H1 (cell line): ENCODE measurements around the gene APMAP. TPM values are rescaled to one million over a fixed set of nuclear protein-coding genes. Genes with fewer than 3 reads are reported as not detected.

Source experiments
- CTCF ChIA-PET: fragments of 300-600 bp; sonication (Branson Sonifier 250); formaldehyde crosslinking; loops from one replicate; lab custom pipeline; 2021; ENCODE audit not compliant: partially characterized antibody; lab: Charles Lee
- POLR2A ChIA-PET: fragments of 300-600 bp; sonication (Branson Sonifier 250); formaldehyde crosslinking; loops from one replicate; lab custom pipeline; 2021; ENCODE audit warnings: inconsistent platforms; ENCODE audit not compliant: partially characterized antibody; lab: Charles Lee
- DNase-seq, 2 experiments: peaks; one replicate each; pipeline versions ENCODE4 v3.0.0 to v3.0.0-alpha.2; 2010 to 2022; ENCODE audit warnings: low spot score in 2 of 2, low read depth in 1 of 2, mixed read lengths in 1 of 2
- FAIRE-seq: peaks from 2 replicates; lab custom pipeline; 2011; peaks lifted over from hg19 to GRCh38; lab: Jason Lieb, UNC
- H2AFZ ChIP-seq: 2 replicates; pipeline ENCODE4 v1.8.1; 2012; ENCODE audit warnings: low read length, inconsistent platforms
- H2AK5ac ChIP-seq: 2 replicates; pipeline ENCODE4 v1.6.1; 2013; ENCODE audit warnings: low read depth, low read length
- H2BK120ac ChIP-seq: replicated peaks from 2 replicates; pipeline ENCODE3; 2013; ENCODE audit warnings: low read depth, low read length, inconsistent platforms
- H2BK12ac ChIP-seq: 2 replicates; pipeline ENCODE4 v1.6.1; 2013; ENCODE audit warnings: low read depth, low read length
- H2BK15ac ChIP-seq: 2 replicates; pipeline ENCODE4 v1.6.1; 2013; ENCODE audit warnings: low read length
- H2BK20ac ChIP-seq: 2 replicates; pipeline ENCODE4 v1.6.1; 2013; ENCODE audit warnings: low read length
- H2BK5ac ChIP-seq: 2 replicates; pipeline ENCODE4 v1.6.1; 2013; ENCODE audit warnings: low read depth, low read length
- H3K14ac ChIP-seq: 2 replicates; pipeline ENCODE4 v1.6.1; 2013; ENCODE audit warnings: inconsistent platforms; ENCODE audit not compliant: insufficient read length
- H3K18ac ChIP-seq: 2 replicates; pipeline ENCODE4 v1.6.1; 2013; ENCODE audit warnings: low read length; ENCODE audit errors: extremely low read depth
- H3K23ac ChIP-seq: 2 replicates; pipeline ENCODE4 v1.6.1; 2013; ENCODE audit warnings: inconsistent platforms; ENCODE audit not compliant: insufficient read length
- H3K23me2 ChIP-seq: 2 replicates; pipeline ENCODE4 v1.6.1; 2013; ENCODE audit warnings: low read depth, low read length
- H3K27ac ChIP-seq: 2 replicates; pipeline ENCODE4 v1.6.1; 2011; ENCODE audit warnings: low read depth, low read length, inconsistent platforms
- H3K27me3 ChIP-seq, 4 experiments: replicated peaks in 1 of 4; 1 replicate in 1 of 4; 2 replicates in 3 of 4; pipeline versions ENCODE4 v1.6.1 to v1.8.1; 2011 to 2013; ENCODE audit warnings: low read length in 3 of 4, mild to moderate bottlenecking in 3 of 4, inconsistent platforms in 2 of 4, mixed read lengths in 2 of 4, moderate library complexity in 1 of 4; ENCODE audit not compliant: control insufficient read depth in 3 of 4, insufficient read depth in 3 of 4; ENCODE audit errors: extremely low read depth in 1 of 4
- H3K36me3 ChIP-seq, 4 experiments: 2 replicates each; pipeline versions ENCODE4 v1.6.1 to v1.8.1; 2011 to 2013; ENCODE audit warnings: mild to moderate bottlenecking in 4 of 4, low read length in 3 of 4, moderate library complexity in 2 of 4, control low read depth in 1 of 4, inconsistent platforms in 1 of 4; ENCODE audit not compliant: insufficient read depth in 4 of 4, control insufficient read depth in 2 of 4
- H3K4ac ChIP-seq: replicated peaks from 2 replicates; pipeline ENCODE3; 2013; ENCODE audit warnings: low read length, low read depth, mixed read lengths, inconsistent platforms; ENCODE audit not compliant: insufficient read length
- H3K4me1 ChIP-seq, 4 experiments: replicated peaks in 1 of 4; 1 replicate in 1 of 4; 2 replicates in 3 of 4; pipeline versions ENCODE4 v1.6.1 to v1.8.1; 2011 to 2013; ENCODE audit warnings: low read length in 3 of 4, inconsistent platforms in 2 of 4, mixed read lengths in 1 of 4; ENCODE audit not compliant: insufficient read depth in 4 of 4, control insufficient read depth in 3 of 4
- H3K4me2 ChIP-seq, 2 experiments: 2 replicates each; pipeline versions ENCODE4 v1.6.1 to v1.8.1; 2011 to 2013; ENCODE audit warnings: low read depth in 2 of 2, low read length in 2 of 2, control low read depth in 1 of 2, inconsistent platforms in 1 of 2, mild to moderate bottlenecking in 1 of 2; ENCODE audit not compliant: insufficient read depth in 1 of 2
- H3K4me3 ChIP-seq, 4 experiments: fragments of 200-600, 300-600 bp in 1 of 4; sonication (generic), shearing (Covaris generic), sonication (Bioruptor Twin) in 1 of 4; 2 replicates each; pipeline versions ENCODE4 v1.5.1 to v1.8.1; 2011 to 2016; ENCODE audit warnings: low read length in 4 of 4, low read depth in 3 of 4, control low read depth in 2 of 4, inconsistent platforms in 2 of 4, mild to moderate bottlenecking in 2 of 4, mixed read lengths in 1 of 4, moderate library complexity in 1 of 4; ENCODE audit not compliant: insufficient read depth in 2 of 4; ENCODE audit errors: extremely low read depth in 1 of 4
- H3K56ac ChIP-seq: replicated peaks from 2 replicates; pipeline ENCODE3; 2013; ENCODE audit warnings: low read depth, mild to moderate bottlenecking, mixed read lengths, low read length, inconsistent platforms; ENCODE audit not compliant: insufficient read length
- H3K79me1 ChIP-seq: 2 replicates; pipeline ENCODE4 v1.6.1; 2013; ENCODE audit warnings: low read depth, low read length, control low read depth
- H3K79me2 ChIP-seq, 2 experiments: 2 replicates each; pipeline versions ENCODE4 v1.6.1 to v1.8.1; 2012 to 2013; ENCODE audit warnings: low read length in 2 of 2, mild to moderate bottlenecking in 2 of 2, inconsistent platforms in 1 of 2; ENCODE audit not compliant: insufficient read depth in 2 of 2, control insufficient read depth in 1 of 2
- H3K9ac ChIP-seq, 4 experiments: replicated peaks in 1 of 4; 1 replicate in 1 of 4; 2 replicates in 3 of 4; pipeline versions ENCODE4 v1.6.1 to v1.8.1; 2011 to 2013; ENCODE audit warnings: low read depth in 3 of 4, low read length in 3 of 4, control low read depth in 2 of 4, mild to moderate bottlenecking in 2 of 4, moderate library complexity in 2 of 4, inconsistent platforms in 1 of 4; ENCODE audit errors: extremely low read depth in 1 of 4
- H3K9me3 ChIP-seq, 2 experiments: 2 replicates each; pipeline versions ENCODE4 v1.6.1 to v1.8.1; 2012 to 2013; ENCODE audit warnings: mild to moderate bottlenecking in 2 of 2, moderate library complexity in 2 of 2, control low read depth in 1 of 2, inconsistent platforms in 1 of 2, low read depth in 1 of 2, low read length in 1 of 2, mixed read lengths in 1 of 2; ENCODE audit not compliant: insufficient read depth in 2 of 2
- H4K20me1 ChIP-seq, 2 experiments: replicated peaks in 1 of 2; 2 replicates each; pipeline versions ENCODE3 to v1.8.1; 2011 to 2013; ENCODE audit warnings: inconsistent platforms in 2 of 2, low read length in 2 of 2, mild to moderate bottlenecking in 1 of 2; ENCODE audit not compliant: insufficient read depth in 2 of 2, control insufficient read depth in 1 of 2
- H4K5ac ChIP-seq: 2 replicates; pipeline ENCODE4 v1.6.1; 2013; ENCODE audit warnings: low read length, low read depth, mixed read lengths, inconsistent platforms; ENCODE audit not compliant: insufficient read length
- H4K8ac ChIP-seq: 2 replicates; pipeline ENCODE4 v1.8.0; 2013; ENCODE audit warnings: mild to moderate bottlenecking, moderate library complexity, low read length, inconsistent platforms; ENCODE audit not compliant: insufficient read depth; ENCODE audit errors: extremely low read depth
- H4K91ac ChIP-seq: replicated peaks from 2 replicates; pipeline ENCODE3; 2013; ENCODE audit warnings: low read length, mixed read lengths, inconsistent platforms; ENCODE audit not compliant: insufficient read length
- BACH1 ChIP-seq: IDR thresholded peaks from 2 replicates; pipeline ENCODE4 v1.6.1; 2012; ENCODE audit warnings: low read length, improper control_type of control experiment
- WGBS, 2 experiments: shearing (Covaris generic) in 1 of 2; methylation state at CpG; one replicate each; pipeline versions ENCODE4 v1.1.6 to v1.1.7; 2013 to 2015; ENCODE audit warnings: low lambda C conversion rate in 2 of 2, mixed read lengths in 2 of 2, inconsistent platforms in 1 of 2, low coverage in 1 of 2, missing lambda C conversion rate in 1 of 2; ENCODE audit not compliant: insufficient replicate concordance in 2 of 2, insufficient coverage in 1 of 2, insufficient read length in 1 of 2; ENCODE audit errors: extremely low coverage in 1 of 2, missing lambda C conversion rate in 1 of 2; 5-methylcytosine and 5-hydroxymethylcytosine counted together
- polyA plus RNA-seq, 7 experiments: library from polyadenylated mRNA; depleted of rRNA in 3 of 7; stranded (reverse) in 5 of 7; unstranded in 2 of 7; fragments of >200 nt in 5 of 7; fragments of 200-250 nt in 2 of 7; gene quantifications; 1 replicate in 5 of 7; 2 replicates in 1 of 7; 4 replicates in 1 of 7; pipeline versions ENCODE4 v1.2.1 to v1.2.3, GENCODE V29; 2011 to 2013; ENCODE audit warnings: missing spikeins in 2 of 7, mixed read lengths in 2 of 7
- total RNA-seq: library from RNA; stranded (reverse); fragmentation: NEBNext Ultra II Directional; extraction: Animal tissue kit (Norgen Biotek cat#: 25700); gene quantifications from 2 replicates; pipeline ENCODE4 v1.2.1, GENCODE V29; 2021
- TF ChIP-seq, protein P1 (sequence below), 3 experiments: IDR thresholded peaks; 1 replicate in 2 of 3; 2 replicates in 1 of 3; pipeline versions ENCODE4 v1.5.1 to v1.6.1; 2011; ENCODE audit warnings: low read length in 3 of 3, mild to moderate bottlenecking in 3 of 3, inconsistent platforms in 2 of 3, low read depth in 1 of 3, moderate library complexity in 1 of 3; ENCODE audit not compliant: insufficient read depth in 1 of 3; ENCODE audit errors: control extremely low read depth in 1 of 3

The APMAP gene
- total and polyA plus RNA-seq, 2 of the 8 experiments (the other 6 are each of a cell fraction or from before 2014, with no cell fraction given): 31.3 to 66.0 TPM

DNA sequence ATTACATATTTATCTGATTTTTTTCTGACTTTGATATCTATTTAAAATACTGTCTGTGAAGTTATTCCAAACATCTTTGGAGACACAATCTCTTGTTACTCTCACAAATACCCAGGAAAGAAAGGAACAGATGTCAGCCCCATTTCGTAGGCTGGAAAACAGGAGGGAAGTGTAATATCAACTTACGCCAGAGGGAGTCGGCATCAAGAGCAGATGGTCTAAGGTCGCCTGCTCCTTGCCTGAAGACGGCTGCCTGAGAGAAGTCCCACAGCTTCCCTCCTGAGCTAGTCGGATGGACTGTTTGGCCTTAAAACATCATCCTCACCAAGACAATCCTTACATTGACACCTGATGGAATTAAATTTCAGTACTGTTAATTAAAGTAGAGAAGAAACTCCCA lies 30.0 kb downstream of the APMAP start:
- 93% methylated on average over 6 of the region's 6 CpGs; no CpG with 5 or more reads in 1 of the 2 experiments for WGBS, 2 experiments
- CTCF ChIA-PET: interaction anchor here (1.0 to 1.6 kb wide), 4 partner anchors 9 to 96 kb away, joined by 3 to 4 read pairs (median 3); no protein-coding TSS in a partner anchor

More for the DNA sequence above, 30.0 kb downstream of the APMAP start:
- no peak overlapping the region for H3K14ac ChIP-seq
- no peak overlapping the region for H2BK20ac ChIP-seq
- peaks cover 3 to 9% of the 10 kb centered on the region in 2 experiments for H4K20me1 ChIP-seq
- H2BK12ac ChIP-seq: no peak overlapping the region
- H3K4me2 ChIP-seq: no peak overlapping the region
- H4K8ac ChIP-seq: no peak overlapping the region
- H3K4ac ChIP-seq: no peak overlapping the region
- no peak for DNase-seq
- no peak overlapping the region for H3K4me3 ChIP-seq
- no peak overlapping the region for H4K91ac ChIP-seq
- H3K9me3 ChIP-seq: no peaks in the 10 kb centered on the region
- no peaks in the 10 kb centered on the region for H3K4me1 ChIP-seq
- no peaks in the 10 kb centered on the region for H3K79me1 ChIP-seq
- no peak overlapping the region for H4K5ac ChIP-seq
- no peak overlapping the region for H2BK5ac ChIP-seq
- no peaks in the 10 kb centered on the region for H3K23me2 ChIP-seq
- FAIRE-seq: no peak
- no peak overlapping the region for H2AFZ ChIP-seq
- no peaks in the 10 kb centered on the region for H3K27me3 ChIP-seq
- H3K36me3 ChIP-seq: peaks cover 0 to 20% (median 9%) of the 10 kb centered on the region in 4 experiments; a peak in 5 of 8 replicates
- POLR2A ChIA-PET: no interaction called here
- H3K79me2 ChIP-seq: no peaks in the 10 kb centered on the region
- H3K56ac ChIP-seq: no peak overlapping the region
- no peak overlapping the region for H2BK15ac ChIP-seq
- no peak overlapping the region for H3K27ac ChIP-seq
- no peak overlapping the region for H3K23ac ChIP-seq
- no peak overlapping the region for H2BK120ac ChIP-seq
- H3K18ac ChIP-seq: no peak overlapping the region
- TF ChIP-seq BACH1: no peak
- TF ChIP-seq, protein P1, sequence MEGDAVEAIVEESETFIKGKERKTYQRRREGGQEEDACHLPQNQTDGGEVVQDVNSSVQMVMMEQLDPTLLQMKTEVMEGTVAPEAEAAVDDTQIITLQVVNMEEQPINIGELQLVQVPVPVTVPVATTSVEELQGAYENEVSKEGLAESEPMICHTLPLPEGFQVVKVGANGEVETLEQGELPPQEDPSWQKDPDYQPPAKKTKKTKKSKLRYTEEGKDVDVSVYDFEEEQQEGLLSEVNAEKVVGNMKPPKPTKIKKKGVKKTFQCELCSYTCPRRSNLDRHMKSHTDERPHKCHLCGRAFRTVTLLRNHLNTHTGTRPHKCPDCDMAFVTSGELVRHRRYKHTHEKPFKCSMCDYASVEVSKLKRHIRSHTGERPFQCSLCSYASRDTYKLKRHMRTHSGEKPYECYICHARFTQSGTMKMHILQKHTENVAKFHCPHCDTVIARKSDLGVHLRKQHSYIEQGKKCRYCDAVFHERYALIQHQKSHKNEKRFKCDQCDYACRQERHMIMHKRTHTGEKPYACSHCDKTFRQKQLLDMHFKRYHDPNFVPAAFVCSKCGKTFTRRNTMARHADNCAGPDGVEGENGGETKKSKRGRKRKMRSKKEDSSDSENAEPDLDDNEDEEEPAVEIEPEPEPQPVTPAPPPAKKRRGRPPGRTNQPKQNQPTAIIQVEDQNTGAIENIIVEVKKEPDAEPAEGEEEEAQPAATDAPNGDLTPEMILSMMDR (IDR thresholded peaks at IDR 0.05; ENCODE audit: control extremely low read depth in 1 of 3, insufficient read depth in 1 of 3, low read depth in 1 of 3, low read length in 3 of 3): peak in 1 of 3 experiments; percentile 15; a peak in 1 of 4 replicates
- H3K9ac ChIP-seq: no peak overlapping the region
- H2AK5ac ChIP-seq: no peak overlapping the region
